Measurements from ENCODE around the gene GPSM1. TPM values are rescaled to one million over a fixed set of nuclear protein-coding genes. Genes with fewer than 3 reads are reported as not detected.

The GPSM1 gene
- total RNA-seq, 1 experiment from 2014 or later, result 24.7 TPM

GRCh38 chr9:136361754-136362449 is 34.6 kb downstream of the GPSM1 start:
- H3K18ac ChIP-seq (ENCODE audit: insufficient read length, low read depth, low read length), result no peak overlapping the region
- H3K4me3 Mint-ChIP-seq, result no peak overlapping the region; a peak in 1 of 5 replicates
- no peak overlapping the region for H3K27ac ChIP-seq (ENCODE audit: insufficient read length, low read depth, low read length)
- no peak overlapping the region for H3T11ph ChIP-seq (ENCODE audit: low read length)
- H4K91ac ChIP-seq (ENCODE audit: insufficient read length, low read depth, low read length), result no peak overlapping the region
- H3K9me3 Mint-ChIP-seq, result no peaks in the 10 kb centered on the region
- H3K79me2 ChIP-seq (ENCODE audit: insufficient read depth, low read length), result no peaks in the 10 kb centered on the region
- WGBS (ENCODE audit: extremely low coverage, insufficient read length, low lambda C conversion rate), result no CpG with 5 or more reads among the region's 26 CpGs
- H3K56ac ChIP-seq (ENCODE audit: insufficient read length, low read depth, low read length), result no peak overlapping the region
- H3K4me2 ChIP-seq (ENCODE audit: insufficient read depth, insufficient read length, low read length), result no peak overlapping the region
- H2BK120ac ChIP-seq (ENCODE audit: low read depth, low read length, poor library complexity, severe bottlenecking), result no peak overlapping the region
- H3K4me1 Mint-ChIP-seq, result peaks cover 3 to 5% of the 10 kb centered on the region in 2 experiments; a peak in 1 of 4 replicates
- no peaks in the 10 kb centered on the region for H3K27me3 ChIP-seq (ENCODE audit: insufficient read depth, low read length)
- H2BK12ac ChIP-seq (ENCODE audit: insufficient read length, low read depth, low read length), result no peak overlapping the region
- no peaks in the 10 kb centered on the region for H3K9me3 ChIP-seq (ENCODE audit: control insufficient read depth, low read depth, low read length)
- no peaks in the 10 kb centered on the region for H3K4me1 ChIP-seq (ENCODE audit: insufficient read depth, low read length)
- H3K23ac ChIP-seq (ENCODE audit: insufficient read length, low read depth, low read length), result no peak overlapping the region
- H3K9ac ChIP-seq (ENCODE audit: extremely low read depth, insufficient read length, low read length), result no peak overlapping the region
- TF ChIP-seq, protein P1, sequence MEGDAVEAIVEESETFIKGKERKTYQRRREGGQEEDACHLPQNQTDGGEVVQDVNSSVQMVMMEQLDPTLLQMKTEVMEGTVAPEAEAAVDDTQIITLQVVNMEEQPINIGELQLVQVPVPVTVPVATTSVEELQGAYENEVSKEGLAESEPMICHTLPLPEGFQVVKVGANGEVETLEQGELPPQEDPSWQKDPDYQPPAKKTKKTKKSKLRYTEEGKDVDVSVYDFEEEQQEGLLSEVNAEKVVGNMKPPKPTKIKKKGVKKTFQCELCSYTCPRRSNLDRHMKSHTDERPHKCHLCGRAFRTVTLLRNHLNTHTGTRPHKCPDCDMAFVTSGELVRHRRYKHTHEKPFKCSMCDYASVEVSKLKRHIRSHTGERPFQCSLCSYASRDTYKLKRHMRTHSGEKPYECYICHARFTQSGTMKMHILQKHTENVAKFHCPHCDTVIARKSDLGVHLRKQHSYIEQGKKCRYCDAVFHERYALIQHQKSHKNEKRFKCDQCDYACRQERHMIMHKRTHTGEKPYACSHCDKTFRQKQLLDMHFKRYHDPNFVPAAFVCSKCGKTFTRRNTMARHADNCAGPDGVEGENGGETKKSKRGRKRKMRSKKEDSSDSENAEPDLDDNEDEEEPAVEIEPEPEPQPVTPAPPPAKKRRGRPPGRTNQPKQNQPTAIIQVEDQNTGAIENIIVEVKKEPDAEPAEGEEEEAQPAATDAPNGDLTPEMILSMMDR (conservative IDR thresholded peaks at IDR 0.05), result no peak
- H4K5ac ChIP-seq (ENCODE audit: insufficient read length, low read depth, low read length), result no peak overlapping the region
- H2AK5ac ChIP-seq (ENCODE audit: insufficient read length, low read length), result no peak overlapping the region
- no peak overlapping the region for H2BK15ac ChIP-seq (ENCODE audit: low read depth, low read length)
- no peak overlapping the region for H2BK20ac ChIP-seq (ENCODE audit: low read depth, low read length, poor library complexity, severe bottlenecking)
- no peak overlapping the region for H4K8ac ChIP-seq (replicated peaks; ENCODE audit: insufficient read length, low read depth, low read length)
- H2AFZ ChIP-seq (ENCODE audit: low read length), result no peak overlapping the region
- no peaks in the 10 kb centered on the region for H4K20me1 ChIP-seq (ENCODE audit: control insufficient read depth, insufficient read depth, insufficient read length)
- H3K27ac Mint-ChIP-seq, result no peak overlapping the region
- no peak for DNase-seq
- no peaks in the 10 kb centered on the region for H3K79me1 ChIP-seq (ENCODE audit: insufficient read depth, low read depth, low read length, poor library complexity, severe bottlenecking)
- no peaks in the 10 kb centered on the region for H3K23me2 ChIP-seq (ENCODE audit: insufficient read length, low read depth, low read length, poor library complexity, severe bottlenecking)
- H3K14ac ChIP-seq (ENCODE audit: insufficient read depth, low read length), result no peak overlapping the region
- H3K36me3 Mint-ChIP-seq (ENCODE audit: insufficient read depth in 1 of 3, low read depth in 3 of 3), result peaks cover 0 to 10% (median 0%) of the 10 kb centered on the region in 3 experiments; a peak in 3 of 7 replicates
- peaks cover 1% of the 10 kb centered on the region; the same call in 1 of the 2 replicates for H3K27me3 Mint-ChIP-seq (ENCODE audit: low read depth)
- no peak overlapping the region for H2BK5ac ChIP-seq (ENCODE audit: insufficient read length, low read length)
- no peak overlapping the region for H3K4ac ChIP-seq (ENCODE audit: low read depth, low read length)
